HUES6 (cell line): Measurements from ENCODE around the gene ACKR4.
"Not testable (repeated sequence)": the region's sequence is repeated elsewhere in the genome, so short reads cannot be mapped to it uniquely, and the experiment has no call there.

Source experiments
- H3K27ac ChIP-seq: 2 replicates; pipeline ENCODE4 v1.7.0; 2013; ENCODE audit warnings: low read depth, mild to moderate bottlenecking, low read length, inconsistent platforms
- H3K27me3 ChIP-seq: 2 replicates; pipeline ENCODE4 v1.6.1; 2013; ENCODE audit warnings: low read length; ENCODE audit not compliant: control insufficient read depth, insufficient read depth
- H3K36me3 ChIP-seq: 2 replicates; pipeline ENCODE4 v1.6.1; 2013; ENCODE audit warnings: low read length; ENCODE audit not compliant: control insufficient read depth, insufficient read depth
- H3K4me1 ChIP-seq: 2 replicates; pipeline ENCODE4 v1.6.1; 2013; ENCODE audit warnings: low read length; ENCODE audit not compliant: control insufficient read depth, insufficient read depth
- H3K4me3 ChIP-seq: 2 replicates; pipeline ENCODE4 v1.5.1; 2013; ENCODE audit warnings: low read depth, low read length
- H3K9ac ChIP-seq: one replicate; pipeline ENCODE4 v1.6.1; 2013; ENCODE audit warnings: mild to moderate bottlenecking, low read length
- H3K9me3 ChIP-seq: 2 replicates; pipeline ENCODE4 v1.6.1; 2013; ENCODE audit warnings: low read depth, low read length; ENCODE audit not compliant: control insufficient read depth, insufficient read depth

Gene ACKR4

DNA sequence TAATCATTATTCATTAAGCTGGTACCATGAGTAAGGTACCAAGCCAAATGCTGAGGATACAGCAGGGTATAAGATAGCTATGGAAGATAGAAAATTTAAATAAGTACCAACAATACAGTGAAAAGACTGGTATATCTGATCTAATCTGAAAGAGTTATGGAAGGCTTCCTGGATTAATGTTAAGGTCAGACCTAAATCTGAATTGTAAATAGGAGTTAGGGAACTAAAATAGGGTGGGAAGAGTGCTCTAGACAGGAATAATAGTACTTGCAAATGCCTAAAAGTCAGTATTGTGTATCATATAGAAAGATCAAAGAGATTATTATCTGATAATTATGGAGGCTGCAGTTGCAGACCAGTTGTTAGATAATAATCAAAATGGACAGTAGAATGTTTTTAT, 2.6 kb upstream of the ACKR4 start:
- Histone ChIP-seq H3K27ac (no peak overlapping the region), H3K4me3 (no peak overlapping the region), H3K4me1 (0 out of 2 replicates have a peak, but pooled peaks cover 5% of the 10 kb centered on the region), H3K9ac (no peak overlapping the region), H3K36me3 (peaks cover 8% of the 10 kb centered on the region; the same call in 1 of the 2 replicates), H3K9me3 (no peaks in the 10 kb centered on the region), H3K27me3 (no peaks in the 10 kb centered on the region)

DNA sequence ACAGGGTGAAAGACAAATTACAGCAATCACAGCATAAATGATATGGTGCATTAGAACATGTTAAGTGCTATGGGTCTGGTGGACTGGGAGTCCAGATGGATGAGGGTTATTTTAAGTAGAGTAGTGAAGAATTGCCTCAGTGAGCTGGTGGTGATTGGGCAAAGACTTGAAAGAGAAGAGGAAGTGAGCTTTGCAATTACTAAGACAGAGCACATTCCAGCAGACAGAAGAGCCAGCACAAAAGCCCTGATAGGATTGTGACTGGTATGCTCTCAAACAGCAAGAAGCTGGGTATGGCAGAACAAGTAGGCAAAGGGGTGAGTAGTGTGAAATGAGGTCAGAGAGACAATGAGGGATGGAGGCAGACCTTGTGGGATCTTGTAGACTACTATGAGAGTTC, 2.1 kb upstream of the ACKR4 start:
- Histone ChIP-seq H3K27me3 (no peaks in the 10 kb centered on the region), H3K4me3 (no peak overlapping the region), H3K4me1 (0 out of 2 replicates have a peak, but pooled peaks cover 5% of the 10 kb centered on the region), H3K9me3 (no peaks in the 10 kb centered on the region), H3K27ac (no peak overlapping the region), H3K36me3 (peaks cover 8% of the 10 kb centered on the region; the same call in 1 of the 2 replicates), H3K9ac (no peak overlapping the region)

DNA sequence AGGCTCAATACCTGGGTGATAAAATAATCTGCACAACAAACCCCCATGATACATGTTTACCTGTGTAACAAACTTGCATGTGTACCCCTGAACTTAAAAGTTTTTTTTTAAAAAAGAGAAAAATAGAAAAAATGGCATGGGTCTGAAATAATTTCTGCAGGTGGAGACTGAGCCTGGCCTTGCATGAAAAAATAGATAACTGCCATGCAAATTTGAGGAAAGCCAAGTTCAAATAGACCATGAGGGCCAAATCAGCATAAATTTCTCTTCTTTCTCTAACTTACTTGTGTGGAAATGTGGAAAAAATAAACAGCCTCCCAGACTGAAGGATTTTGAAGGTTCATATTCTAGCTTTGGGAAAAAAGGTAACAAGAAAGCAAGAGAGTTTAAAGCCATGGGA, 744 bp upstream of the ACKR4 start:
- no peak overlapping the region for H3K27ac ChIP-seq
- H3K4me1 ChIP-seq = 0 out of 2 replicates have a peak, but pooled peaks cover 5% of the 10 kb centered on the region
- H3K27me3 ChIP-seq = no peaks in the 10 kb centered on the region
- H3K9ac ChIP-seq = no peak overlapping the region
- no peak overlapping the region for H3K4me3 ChIP-seq
- no peaks in the 10 kb centered on the region for H3K9me3 ChIP-seq
- H3K36me3 ChIP-seq = peaks cover 8% of the 10 kb centered on the region; the same call in 1 of the 2 replicates

DNA sequence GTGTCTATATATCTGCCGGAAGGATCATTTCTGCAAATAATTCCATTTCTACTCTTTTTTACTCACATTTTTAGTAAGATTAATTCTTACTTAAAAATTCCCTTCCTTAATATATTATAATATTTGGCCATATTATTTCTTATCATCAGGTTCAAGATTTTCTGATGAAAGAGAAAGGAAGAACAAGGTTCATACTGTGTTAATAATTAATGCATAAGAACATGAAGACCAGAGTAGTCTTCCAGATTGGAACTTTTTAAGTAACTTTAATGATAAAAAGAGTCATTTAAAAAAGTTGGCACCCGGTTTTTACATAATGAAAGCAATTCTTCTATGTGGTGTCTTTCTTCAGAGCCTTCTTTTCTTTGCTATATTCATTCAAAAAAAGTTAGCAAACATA, 590 bp downstream of the ACKR4 start:
- no peak overlapping the region for H3K4me3 ChIP-seq
- no peak overlapping the region for H3K9ac ChIP-seq
- H3K9me3 ChIP-seq = no peaks in the 10 kb centered on the region
- peaks cover 8% of the 10 kb centered on the region; the same call in 1 of the 2 replicates for H3K36me3 ChIP-seq
- no peak overlapping the region for H3K27ac ChIP-seq
- 0 out of 2 replicates have a peak, but pooled peaks cover 5% of the 10 kb centered on the region for H3K4me1 ChIP-seq
- H3K27me3 ChIP-seq = no peaks in the 10 kb centered on the region

- Histone ChIP-seq H3K27me3 (no peaks in the 10 kb centered on the region), H3K4me3 (no peak overlapping the region), H3K27ac (no peak overlapping the region), H3K36me3 (peaks cover 12% of the 10 kb centered on the region), H3K9me3 (no peaks in the 10 kb centered on the region), H3K9ac (no peak overlapping the region), H3K4me1 (0 out of 2 replicates have a peak, but pooled peaks cover 5% of the 10 kb centered on the region)
Measured at GRCh38 chr3:132598181-132598580, 1.1 kb downstream of the ACKR4 start.

- H3K27me3 ChIP-seq, H3K9me3 ChIP-seq, H3K9ac ChIP-seq, H3K4me3 ChIP-seq, H3K27ac ChIP-seq, H3K4me1 ChIP-seq: not testable (repeated sequence)
- H3K36me3 ChIP-seq = peaks cover 13% of the 10 kb centered on the region
Measured at GRCh38 chr3:132600614-132601013, 3.5 kb downstream of the ACKR4 start.

DNA sequence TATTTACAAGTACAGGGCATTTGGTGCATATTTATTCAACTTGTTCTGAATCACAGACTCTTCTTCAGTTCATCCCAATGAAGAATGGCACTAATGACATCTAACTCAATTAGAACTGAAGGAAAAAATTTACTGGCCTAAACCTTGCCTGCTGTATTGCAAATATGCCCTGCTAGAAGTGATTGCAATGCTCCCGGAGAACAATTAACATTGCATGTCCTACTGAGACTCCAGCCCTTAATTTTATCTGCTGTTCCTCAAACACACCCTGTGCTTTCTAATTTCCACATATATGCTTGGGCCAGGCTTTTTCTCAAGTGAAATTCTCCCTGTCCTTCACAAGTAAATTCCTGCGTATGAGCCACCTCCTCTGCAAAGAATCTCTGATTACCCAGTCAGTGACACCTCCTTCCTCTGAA, 8.3 kb downstream of the ACKR4 start:
- peaks cover 15% of the 10 kb centered on the region for H3K4me1 ChIP-seq
- no peaks in the 10 kb centered on the region for H3K27me3 ChIP-seq
- H3K27ac ChIP-seq = no peak overlapping the region
- no peak overlapping the region for H3K4me3 ChIP-seq
- no peaks in the 10 kb centered on the region for H3K9me3 ChIP-seq
- no peak overlapping the region for H3K9ac ChIP-seq
- peaks cover 5% of the 10 kb centered on the region for H3K36me3 ChIP-seq

DNA sequence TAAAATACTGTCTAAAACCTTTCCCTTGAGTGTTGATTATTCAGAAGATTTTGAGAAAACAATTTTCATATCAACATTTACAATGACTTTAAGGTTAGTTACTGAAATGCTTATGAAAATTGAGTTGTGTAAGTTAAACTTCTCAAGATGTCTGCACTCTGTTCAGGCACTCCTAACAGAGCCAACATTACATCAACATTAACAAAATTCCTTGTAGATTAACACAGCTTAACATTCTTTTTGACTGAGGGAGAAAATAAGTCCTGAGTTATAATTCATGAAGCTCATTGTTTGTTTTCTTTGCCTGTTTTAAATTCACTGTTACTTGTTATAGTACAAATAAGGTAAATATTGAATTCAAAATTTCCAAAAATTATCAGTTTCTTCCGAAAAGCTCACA, 9.0 kb downstream of the ACKR4 start:
- Histone ChIP-seq H3K4me1 (peaks cover 15% of the 10 kb centered on the region), H3K9ac (no peak overlapping the region), H3K9me3 (no peaks in the 10 kb centered on the region), H3K4me3 (no peak overlapping the region), H3K27ac (no peak overlapping the region), H3K36me3 (peaks cover 5% of the 10 kb centered on the region), H3K27me3 (no peaks in the 10 kb centered on the region)

DNA sequence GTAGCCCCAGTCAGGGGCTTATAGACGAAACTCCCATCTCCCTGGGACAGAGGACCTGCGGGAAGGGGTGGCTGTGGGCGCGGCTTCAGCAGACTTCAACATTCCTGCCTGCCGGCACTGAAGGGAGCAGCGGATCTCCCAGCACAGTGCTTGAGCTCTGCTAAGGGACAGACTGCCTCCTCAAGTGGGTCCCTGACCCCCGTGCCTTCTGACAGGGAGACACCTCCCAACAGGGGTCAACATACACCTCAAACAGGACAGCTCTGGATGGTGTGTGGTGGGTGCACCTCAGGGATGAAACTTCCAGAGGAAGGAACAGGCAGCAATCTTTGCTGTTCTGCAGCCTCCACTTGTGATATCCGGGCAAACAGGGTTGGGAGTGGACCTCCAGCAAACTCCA, 9.6 kb downstream of the ACKR4 start:
- not testable (repeated sequence) for H3K27me3 ChIP-seq, H3K27ac ChIP-seq, H3K9me3 ChIP-seq, H3K9ac ChIP-seq, H3K4me3 ChIP-seq, H3K36me3 ChIP-seq
- peaks cover 15% of the 10 kb centered on the region for H3K4me1 ChIP-seq

DNA sequence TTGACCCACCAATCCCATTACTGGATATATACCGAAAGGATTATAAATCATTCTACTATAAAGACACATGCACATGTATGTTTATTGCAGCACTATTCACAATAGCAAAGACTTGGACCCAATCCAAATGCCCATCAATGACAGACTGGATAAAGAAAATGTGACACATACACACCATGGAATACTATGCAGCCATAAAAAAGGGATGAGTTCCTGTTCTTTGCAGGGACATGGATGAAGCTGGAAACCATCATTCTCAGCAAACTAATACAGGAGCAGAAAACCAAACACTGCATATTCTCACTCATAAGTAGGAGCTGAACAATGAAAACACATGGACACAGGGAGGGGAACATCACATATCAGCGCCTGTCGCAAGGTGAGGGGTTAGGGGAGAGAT, 18.2 kb downstream of the ACKR4 start:
- H3K4me1 ChIP-seq, H3K4me3 ChIP-seq: not testable (repeated sequence)

DNA sequence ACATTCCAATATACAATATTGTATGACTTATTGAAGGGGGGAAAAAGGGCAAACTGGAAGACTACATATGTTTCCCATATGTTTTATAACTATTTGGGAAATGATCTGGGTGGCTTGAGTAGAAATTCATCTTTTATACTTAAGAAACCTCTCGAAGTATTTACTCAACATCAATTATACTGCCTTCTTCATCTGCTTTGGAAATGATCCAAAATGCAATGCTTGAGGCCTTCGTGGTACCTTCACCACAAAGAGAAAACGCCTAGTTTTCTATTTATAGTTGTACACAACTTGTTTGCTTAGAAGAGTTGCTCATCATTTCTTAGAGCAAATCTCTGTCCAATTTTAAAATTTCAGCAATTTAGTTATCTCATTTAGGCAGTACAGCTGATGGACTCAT, 18.8 kb downstream of the ACKR4 start:
- Histone ChIP-seq H3K9ac (no peak overlapping the region), H3K27ac (no peak overlapping the region), H3K9me3 (no peaks in the 10 kb centered on the region), H3K36me3 (0 out of 2 replicates have a peak, but pooled peaks cover 2% of the 10 kb centered on the region), H3K4me3 (no peak overlapping the region), H3K4me1 (no peaks in the 10 kb centered on the region), H3K27me3 (no peaks in the 10 kb centered on the region)

More for the DNA sequence above, 18.2 kb downstream of the ACKR4 start:
- not testable (repeated sequence) for H3K9ac ChIP-seq, H3K9me3 ChIP-seq, H3K27ac ChIP-seq, H3K27me3 ChIP-seq, H3K36me3 ChIP-seq

DNA sequence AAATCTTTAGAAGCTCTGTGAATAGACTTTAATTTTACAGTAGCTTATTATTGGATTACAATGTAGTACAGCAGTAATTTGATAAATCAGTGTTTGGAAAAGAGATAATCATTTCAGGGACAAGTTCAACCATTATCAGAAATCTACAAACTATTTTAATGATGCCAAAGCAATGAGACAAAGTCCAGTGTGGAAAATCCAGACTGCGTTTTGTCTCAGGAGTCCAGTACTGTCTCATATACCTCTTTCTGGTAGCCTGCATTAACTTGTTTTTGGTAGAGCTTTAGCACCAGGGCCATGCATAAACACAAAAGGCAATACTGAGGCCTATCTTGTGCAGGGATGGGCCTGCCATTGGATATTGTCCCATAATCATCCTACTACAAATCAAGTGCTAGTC, 19.7 kb downstream of the ACKR4 start:
- H3K9me3 ChIP-seq = no peaks in the 10 kb centered on the region
- no peak overlapping the region for H3K27ac ChIP-seq
- H3K4me1 ChIP-seq = no peaks in the 10 kb centered on the region
- no peak overlapping the region for H3K4me3 ChIP-seq
- H3K36me3 ChIP-seq = 0 out of 2 replicates have a peak, but pooled peaks cover 2% of the 10 kb centered on the region
- H3K27me3 ChIP-seq = no peaks in the 10 kb centered on the region
- H3K9ac ChIP-seq = no peak overlapping the region
